ENCODE data around the gene SUGCT.

Gene SUGCT

DNA sequence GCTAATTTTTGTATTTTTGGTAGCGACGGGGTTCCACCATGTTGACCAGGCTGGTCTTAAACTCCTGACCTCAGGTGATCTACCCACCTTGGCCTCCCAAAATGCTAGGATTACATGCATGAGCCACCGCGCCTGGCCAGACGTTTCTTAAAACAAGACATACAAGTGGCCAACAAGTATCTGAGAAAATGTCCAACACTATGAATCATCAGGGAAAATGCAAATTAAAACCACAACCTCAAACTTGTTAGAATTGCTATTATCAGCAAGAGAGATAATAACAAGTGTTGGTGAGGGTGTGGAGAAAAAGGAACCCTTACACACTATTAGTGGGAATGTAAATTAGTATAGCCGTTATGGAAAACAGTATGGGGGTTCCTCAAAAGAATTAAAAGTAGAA lies 148.6 kb downstream of the SUGCT start:
- no peak for DNase-seq (ENCODE audit: extremely low read depth, low read depth)
- TF ChIP-seq, protein P1, sequence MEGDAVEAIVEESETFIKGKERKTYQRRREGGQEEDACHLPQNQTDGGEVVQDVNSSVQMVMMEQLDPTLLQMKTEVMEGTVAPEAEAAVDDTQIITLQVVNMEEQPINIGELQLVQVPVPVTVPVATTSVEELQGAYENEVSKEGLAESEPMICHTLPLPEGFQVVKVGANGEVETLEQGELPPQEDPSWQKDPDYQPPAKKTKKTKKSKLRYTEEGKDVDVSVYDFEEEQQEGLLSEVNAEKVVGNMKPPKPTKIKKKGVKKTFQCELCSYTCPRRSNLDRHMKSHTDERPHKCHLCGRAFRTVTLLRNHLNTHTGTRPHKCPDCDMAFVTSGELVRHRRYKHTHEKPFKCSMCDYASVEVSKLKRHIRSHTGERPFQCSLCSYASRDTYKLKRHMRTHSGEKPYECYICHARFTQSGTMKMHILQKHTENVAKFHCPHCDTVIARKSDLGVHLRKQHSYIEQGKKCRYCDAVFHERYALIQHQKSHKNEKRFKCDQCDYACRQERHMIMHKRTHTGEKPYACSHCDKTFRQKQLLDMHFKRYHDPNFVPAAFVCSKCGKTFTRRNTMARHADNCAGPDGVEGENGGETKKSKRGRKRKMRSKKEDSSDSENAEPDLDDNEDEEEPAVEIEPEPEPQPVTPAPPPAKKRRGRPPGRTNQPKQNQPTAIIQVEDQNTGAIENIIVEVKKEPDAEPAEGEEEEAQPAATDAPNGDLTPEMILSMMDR (IDR thresholded peaks at IDR 0.05; ENCODE audit: low read depth, low read length) = no peak

DNA sequence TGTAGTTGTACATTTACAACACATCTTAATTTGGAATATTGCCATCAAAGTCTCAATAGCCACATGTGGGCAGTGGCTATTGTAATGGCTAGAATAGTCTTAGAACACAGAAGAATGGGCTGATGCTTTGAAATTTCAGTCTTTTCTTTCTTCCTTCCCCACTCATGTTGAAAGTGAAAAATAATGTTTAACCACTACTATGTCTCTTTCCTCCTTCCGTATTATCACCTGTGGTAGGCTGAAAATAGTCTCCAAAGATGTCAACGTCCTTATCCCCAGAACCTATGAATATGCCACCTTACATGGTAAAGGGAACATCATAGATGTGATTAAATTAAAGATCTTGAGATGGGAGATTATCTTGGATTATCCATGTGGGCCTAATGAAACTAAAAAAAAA lies 154.0 kb downstream of the SUGCT start:
- TF ChIP-seq, protein P1 (IDR thresholded peaks at IDR 0.05; ENCODE audit: low read depth, low read length) = no peak
- no peak for DNase-seq (ENCODE audit: extremely low read depth, low read depth)

DNA sequence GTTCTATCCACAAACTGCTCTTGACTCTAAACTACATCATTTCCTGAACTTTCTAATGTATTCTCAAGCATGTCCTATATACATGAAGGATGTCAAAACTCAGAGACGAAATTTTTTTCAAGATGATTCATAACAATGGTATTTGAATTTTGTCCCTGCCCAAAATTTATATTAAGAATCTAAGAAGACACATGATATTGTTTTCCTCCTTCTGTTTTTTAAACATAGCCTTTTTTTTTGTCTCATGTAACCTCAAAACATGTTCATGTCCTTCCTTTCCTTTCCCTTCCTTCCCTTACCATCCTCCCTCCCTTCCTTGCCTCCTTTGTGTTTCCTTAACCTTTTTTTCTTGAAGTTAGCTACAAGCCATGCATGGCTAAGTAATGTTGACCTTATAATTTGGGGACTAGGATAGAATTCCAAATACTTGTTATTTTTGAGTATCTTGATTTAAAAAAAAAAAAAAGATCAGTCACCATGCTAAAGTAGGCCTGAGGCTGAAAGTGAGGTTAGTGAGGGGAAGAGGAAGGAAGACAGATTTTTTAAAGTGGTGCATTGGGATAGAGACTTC lies 163.0 kb downstream of the SUGCT start:
- DNase-seq (ENCODE audit: extremely low read depth, low read depth) = no peak
- TF ChIP-seq, protein P1 (IDR thresholded peaks at IDR 0.05; ENCODE audit: low read depth, low read length) = no peak

DNA sequence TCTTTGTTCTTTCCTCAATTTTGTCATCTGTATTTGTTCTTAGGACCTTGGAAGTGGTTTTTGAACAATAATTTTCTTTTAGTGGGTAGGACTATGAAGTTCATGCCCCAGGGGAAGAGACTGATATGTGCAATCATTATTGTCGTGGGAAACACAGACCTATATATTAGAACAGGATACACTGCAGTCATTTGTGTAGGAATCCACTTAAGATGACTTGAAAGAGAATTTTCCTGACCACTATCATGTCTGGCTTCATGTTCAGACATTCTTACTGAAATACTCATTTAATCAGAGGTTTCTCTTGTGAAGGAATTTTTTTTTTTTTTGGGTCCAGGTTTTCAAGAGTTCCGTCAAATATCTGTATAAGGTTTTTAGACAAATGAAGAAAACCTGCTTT lies 163.6 kb downstream of the SUGCT start:
- TF ChIP-seq, protein P1 (IDR thresholded peaks at IDR 0.05; ENCODE audit: low read depth, low read length) = no peak
- DNase-seq (ENCODE audit: extremely low read depth, low read depth) = no peak

DNA sequence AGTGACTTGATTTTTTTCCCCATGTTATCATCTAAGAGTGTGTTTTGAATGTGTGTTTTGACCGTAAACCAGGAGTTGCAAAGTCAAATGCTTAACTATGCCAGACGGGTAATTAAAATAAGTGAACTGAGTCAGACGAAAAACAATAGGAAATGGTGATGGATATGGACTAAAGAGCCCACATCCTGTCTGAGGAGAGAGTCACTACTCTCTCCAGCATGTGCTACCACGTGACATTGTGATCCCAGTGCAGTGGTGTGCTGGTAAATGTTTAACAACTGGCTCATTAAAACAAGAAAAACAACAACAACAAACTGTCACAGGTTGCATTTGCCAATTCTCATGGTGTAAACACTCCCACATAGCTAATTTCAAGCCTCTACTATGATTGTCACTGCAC lies 164.3 kb downstream of the SUGCT start:
- DNase-seq (ENCODE audit: extremely low read depth, low read depth) = no peak
- TF ChIP-seq, protein P1 (IDR thresholded peaks at IDR 0.05; ENCODE audit: low read depth, low read length) = no peak

DNA sequence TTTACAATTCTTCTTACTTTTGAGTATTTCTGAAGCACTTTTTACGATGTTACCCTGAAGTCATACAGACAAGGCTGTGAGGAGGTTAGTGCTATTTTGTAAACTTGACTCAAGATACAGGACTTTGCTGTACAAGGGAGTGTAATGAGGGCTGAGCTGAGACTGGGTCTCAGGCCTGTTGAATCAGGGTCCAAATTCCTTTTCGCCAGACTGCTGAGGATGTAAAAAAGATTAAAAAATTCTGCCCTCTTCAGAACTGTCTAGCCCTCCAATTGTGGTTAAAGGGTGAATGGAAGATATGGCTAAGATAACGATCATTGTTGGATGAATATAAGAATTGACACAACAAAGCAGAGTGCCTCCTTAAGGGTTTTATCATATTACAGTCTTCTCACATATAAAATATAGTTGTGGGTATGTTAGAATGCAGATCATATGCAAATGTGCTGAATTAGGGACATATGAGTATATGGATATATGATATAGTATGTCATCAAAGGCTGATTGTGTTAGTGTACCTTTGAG lies 165.4 kb downstream of the SUGCT start:
- DNase-seq (ENCODE audit: extremely low read depth, low read depth) = no peak
- TF ChIP-seq, protein P1 (IDR thresholded peaks at IDR 0.05; ENCODE audit: low read depth, low read length) = no peak

DNA sequence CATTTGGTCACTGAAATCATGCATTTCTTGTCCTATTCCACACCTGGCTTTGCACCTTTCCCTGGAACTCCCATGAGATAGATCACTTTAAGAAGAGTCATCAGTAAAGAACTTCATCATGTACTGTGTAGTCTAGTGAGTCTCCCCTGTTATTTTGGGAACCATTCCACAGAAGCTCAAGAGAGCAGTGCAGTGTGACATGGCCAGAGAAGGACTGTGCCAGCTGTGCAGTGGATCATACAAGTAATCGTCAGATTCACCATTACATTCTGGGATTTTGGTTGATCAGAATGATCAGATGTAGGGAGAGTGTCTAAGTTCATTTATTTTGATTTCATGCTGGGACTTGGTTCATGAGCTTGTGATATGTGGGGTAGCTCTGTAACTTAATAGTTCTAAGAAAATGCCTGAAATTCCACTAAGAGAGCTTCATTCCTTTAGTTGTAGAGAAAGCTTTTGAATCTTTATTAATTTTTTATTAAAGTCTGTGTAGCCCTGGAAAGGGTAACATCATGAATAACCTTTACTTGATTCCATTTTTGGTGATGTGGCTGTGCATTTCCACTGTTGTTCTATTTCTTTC lies 166.8 kb downstream of the SUGCT start:
- DNase-seq (ENCODE audit: extremely low read depth, low read depth) = no peak

More for the DNA sequence above, 166.8 kb downstream of the SUGCT start:
- TF ChIP-seq, protein P1 (IDR thresholded peaks at IDR 0.05; ENCODE audit: low read depth, low read length) = no peak
